HG03097 (cell line): ENCODE measurements around the gene SRGAP3.

ENCODE experiments used
- ATAC-seq: cut with Tn5 transposase; IDR thresholded peaks from one replicate; pipeline ENCODE4 v1.9.1; 2021; ENCODE audit not compliant: unreplicated experiment, low FRiP score

Gene SRGAP3

DNA sequence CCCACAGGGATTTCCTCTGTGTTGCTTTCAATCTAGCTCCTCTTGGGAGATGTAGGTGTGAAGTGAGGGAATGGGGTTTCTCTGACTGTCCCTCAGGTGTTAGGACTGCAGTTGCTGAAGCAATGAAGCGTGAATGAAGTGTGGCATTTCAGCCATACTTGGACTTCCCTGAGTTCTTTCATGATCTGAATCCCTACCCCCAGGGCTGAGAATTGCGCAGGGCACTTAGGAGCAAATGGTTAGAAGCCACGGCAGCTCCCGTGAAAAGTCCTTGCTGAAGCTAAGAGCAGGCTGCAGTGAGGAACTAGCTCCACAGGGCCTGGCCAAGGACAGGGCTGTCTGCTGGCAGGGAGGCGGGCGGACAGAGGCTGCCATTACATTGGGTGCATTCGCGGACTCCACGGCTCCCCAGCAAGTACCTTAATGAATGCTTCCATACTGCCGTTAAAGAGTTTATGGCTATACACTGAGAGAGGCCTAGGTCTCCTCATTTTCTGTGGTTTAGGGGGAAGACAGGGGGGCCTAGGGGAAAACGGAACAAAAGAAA is 217.1 kb downstream of the SRGAP3 start:
- ATAC-seq, result no peak

DNA sequence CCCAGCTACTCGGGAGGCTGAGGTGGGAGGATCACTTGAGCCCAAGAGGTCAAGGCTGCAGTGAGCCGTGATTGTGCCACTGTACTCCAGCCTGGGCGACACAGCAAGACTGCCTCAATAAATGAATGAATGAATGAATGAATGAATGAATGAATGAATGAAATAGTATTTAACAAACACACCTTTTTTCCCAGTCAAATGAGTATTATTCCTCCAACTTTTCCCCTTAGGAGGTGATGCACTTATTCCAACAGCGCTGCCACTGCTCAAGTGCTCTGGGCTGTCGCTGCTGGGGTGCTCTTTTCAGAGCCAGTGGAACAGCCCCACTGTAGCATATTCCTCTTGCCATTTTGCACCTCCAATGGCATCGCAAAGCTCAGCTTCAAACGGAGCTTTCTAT is 219.4 kb downstream of the SRGAP3 start:
- no peak for ATAC-seq

DNA sequence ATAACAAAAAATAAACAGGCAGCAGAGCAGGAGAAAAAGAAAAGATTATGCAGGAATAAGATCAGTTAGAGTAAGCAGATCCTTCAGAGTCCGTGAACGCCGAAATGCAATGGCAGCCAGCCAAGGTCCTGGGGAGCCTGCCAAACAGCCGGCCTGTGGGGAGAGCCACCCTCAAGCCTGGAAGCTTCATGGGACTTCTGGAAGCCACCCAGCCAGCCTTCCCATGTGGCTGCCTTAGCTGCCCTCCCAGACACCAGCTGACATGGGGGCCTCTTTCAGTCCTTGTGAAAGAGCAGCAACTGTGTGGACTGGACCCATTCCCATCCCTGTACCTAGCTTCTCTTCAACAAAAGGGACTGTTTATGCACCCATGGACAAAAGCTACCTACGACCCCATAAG is 221.3 kb downstream of the SRGAP3 start:
- no peak for ATAC-seq

DNA sequence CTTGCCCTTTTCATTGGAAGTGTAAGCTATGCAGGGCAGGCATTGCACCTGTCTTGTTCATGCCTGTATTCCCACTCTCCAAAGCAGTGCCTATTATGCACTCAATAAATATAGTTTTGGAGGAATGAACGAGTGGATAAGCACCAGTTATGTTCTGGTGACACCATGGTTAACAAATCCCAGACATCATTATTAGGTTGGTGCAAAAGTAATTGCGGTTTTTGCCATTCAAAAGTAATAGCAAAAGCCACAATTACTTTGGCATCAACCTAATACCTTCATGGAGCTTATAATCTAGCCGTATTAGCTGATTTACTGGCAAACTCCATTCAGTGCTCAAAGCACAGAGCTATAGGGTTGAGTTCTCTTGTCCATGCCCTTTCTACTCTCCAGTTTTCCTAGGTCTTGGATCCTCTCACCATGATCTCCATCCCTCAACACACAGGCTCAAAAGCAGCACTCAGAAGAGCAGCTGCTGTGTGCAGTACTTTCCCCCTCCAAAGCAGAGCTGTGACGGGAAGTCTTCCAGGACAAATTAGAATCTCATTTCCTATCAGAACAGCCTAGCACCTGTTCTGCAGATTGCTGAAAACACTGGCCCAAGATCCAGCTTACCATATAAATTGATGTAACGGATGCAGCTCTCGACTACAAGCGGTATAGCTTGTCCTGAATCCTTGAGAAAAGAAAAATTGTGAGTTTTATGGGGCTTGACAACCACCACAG is 223.0 kb downstream of the SRGAP3 start:
- no peak for ATAC-seq

DNA sequence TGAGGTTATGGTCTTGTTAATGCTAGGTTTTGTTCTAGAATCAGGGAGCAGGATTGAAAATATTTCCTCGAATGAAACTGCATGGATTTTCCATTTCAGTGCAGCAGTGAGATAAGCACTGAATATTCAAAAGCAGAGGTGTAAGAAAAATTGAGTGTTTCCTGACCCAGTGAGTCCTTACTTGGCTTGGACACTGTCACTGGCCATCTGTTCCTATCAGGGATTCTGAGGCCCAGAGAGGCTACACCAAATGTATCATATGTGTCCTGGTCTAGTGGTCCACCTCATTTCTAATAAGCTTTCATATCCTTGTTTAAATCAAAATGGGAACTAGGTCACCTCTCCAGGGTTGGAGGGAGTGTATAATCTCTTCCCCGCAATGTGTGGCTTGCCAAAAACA is 225.1 kb downstream of the SRGAP3 start:
- ATAC-seq, result no peak

DNA sequence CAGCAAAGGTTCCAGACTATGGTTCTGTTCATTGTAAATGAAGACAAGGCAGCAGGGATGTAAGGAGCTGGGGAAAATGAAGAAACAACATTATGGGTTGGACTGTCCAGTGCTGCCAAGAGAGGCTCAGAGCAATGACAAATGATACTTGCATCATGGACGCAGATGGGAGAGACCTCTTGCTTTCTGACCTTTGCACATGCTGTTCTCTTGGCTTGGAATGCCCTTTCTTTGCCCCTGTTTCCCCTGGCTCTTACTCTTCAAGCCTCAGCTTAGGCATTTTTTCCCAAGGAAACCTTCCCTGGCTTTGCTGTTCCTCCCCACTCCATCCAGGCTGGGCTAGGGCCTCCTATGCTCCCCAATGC is 226.2 kb downstream of the SRGAP3 start:
- no peak for ATAC-seq

DNA sequence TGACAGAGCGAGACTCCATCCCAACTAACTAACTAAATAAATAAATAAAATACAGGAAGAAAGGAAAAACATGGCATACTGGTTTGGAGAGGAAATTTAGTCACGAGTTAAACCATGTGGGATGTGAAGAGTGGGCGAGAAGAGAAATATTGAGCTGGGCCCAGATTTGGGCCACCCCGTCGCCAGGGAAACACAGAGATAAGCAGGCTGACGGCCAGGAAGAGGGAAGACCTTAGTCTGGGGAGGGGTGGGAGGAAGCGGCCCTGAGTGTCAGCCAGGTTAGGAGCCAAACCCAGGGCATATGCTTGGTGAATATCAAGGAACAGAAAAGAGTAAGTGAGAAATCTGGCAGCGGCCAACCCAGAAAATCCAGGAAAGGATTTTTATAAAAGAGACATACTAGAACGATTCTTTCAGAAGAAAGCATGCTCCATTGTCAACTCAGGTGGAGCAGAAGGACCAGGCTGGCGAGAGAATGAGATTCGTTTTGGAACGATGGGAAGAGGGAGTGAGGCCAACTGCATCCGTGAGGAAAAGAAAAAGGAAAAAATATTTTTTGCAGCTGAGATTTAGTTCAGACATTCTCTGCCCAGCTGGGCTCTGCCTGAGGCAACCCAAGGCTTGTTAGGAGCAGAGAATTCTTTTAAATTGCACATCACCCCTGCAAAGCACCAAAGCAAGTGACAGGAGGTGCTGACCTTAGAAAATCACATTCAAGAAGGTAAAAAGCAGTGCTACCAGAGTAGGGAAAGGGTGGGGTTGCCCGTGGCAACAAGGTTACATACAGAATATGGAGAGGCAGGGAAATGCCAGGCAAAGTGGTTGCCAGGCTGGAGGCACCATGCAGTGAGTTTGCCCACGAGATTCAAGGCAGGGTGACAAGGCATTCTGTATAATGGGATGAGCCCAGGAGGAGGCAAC is 226.9 kb downstream of the SRGAP3 start:
- ATAC-seq, result no peak

DNA sequence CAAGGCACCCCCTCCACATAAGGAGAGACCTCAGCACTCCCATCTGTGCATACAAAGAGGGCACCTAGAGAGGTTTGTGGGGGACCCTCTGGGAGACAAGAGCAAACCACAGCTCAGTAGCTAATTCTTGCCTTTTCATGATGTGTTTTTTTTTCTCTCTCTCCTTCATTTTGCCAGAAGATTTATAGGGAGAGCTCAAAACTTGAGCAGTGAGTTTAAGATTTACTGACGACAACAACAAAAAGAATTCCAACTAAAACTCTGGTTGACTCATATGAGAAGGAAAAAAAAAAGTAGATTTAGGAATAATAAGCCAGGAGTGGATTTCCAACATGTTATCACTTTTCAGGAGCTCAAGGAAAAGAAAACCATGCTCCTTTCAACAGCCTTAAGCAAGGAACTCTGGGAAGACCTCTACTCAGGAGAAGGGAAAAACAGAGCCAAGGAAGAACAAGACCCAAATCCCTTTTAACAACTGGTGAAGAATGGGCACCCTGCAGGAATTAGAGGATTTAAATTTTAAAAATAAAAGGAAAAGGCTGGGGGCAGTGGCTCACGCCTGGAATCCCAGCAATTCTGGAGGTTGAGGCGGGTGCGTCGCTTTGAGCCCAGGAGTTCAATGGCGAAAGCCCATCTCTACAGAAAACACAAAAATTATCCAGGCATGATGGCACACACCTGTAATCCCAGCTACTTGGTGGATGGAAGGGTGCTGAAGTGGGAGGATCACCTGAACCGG is 228.0 kb downstream of the SRGAP3 start:
- no peak for ATAC-seq

DNA sequence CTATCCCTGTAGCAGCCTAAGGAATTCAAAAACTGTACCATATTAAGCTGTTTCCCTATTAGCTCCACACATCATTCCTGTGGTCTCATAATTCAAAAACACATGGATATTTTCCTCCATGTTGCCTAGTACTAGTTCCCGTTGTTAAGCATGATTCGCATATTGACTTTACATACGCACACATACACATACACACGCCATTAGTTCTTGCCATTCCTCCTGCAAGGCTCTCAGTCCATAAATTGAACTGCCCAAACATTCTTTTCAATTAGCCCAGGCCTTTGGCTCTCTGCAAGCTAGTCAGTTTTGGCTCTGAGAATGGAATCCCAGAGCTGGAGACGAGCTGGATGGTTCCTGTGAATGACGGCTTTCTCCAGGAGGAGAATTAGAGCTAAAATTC is 229.0 kb downstream of the SRGAP3 start:
- ATAC-seq, result no peak

DNA sequence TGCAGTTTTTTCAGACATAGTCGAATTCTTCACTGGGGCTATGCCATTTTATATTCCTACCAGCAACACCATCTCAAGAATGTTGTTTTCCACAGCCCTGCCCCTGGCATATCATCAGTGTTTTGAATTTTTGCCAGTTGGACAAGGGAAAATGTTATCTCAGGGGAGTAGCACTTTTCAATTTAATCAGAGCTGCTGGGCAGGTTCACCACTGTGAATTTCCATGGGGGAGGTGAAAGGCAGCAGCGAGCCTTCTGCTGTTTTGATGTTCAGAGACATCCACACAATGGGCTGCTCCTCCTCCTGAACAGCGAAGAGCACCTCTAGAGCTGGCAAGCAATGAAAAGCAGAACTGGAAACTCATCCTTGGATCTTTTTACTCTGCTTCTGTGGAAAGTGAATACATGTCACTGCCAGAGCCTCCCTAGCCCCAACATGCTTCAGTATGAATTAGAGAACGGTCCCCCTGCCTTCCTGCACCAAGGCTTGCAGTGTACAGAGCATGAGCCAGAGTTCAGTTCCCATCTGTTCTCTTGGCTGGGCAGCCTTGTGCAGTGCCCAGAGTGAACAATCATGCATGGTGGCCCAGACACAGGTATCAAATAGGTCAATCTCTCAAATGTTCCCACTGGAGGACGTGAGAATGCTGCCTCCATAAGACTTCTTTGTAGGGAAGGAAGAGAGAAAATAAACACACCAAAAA is 230.0 kb downstream of the SRGAP3 start:
- no peak for ATAC-seq

DNA sequence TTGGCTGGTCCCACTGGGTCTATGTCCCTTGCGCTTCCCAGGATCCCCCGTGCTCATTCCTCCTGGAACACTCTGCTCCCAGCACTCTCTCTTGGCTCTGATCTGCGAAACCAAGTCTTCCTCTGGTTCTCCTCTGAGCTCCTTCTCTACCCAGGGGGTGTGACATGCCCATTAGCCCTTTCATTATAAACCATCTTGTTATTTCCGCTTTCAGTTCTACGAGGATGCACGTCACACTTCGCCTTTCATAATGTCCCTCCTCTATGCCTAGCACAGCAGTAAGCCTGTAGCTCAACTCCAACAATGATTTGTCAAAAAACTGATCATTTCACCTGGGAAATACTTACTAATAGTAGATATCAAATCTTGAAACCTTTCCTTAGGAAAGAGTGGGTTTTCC is 234.2 kb downstream of the SRGAP3 start:
- no peak for ATAC-seq

DNA sequence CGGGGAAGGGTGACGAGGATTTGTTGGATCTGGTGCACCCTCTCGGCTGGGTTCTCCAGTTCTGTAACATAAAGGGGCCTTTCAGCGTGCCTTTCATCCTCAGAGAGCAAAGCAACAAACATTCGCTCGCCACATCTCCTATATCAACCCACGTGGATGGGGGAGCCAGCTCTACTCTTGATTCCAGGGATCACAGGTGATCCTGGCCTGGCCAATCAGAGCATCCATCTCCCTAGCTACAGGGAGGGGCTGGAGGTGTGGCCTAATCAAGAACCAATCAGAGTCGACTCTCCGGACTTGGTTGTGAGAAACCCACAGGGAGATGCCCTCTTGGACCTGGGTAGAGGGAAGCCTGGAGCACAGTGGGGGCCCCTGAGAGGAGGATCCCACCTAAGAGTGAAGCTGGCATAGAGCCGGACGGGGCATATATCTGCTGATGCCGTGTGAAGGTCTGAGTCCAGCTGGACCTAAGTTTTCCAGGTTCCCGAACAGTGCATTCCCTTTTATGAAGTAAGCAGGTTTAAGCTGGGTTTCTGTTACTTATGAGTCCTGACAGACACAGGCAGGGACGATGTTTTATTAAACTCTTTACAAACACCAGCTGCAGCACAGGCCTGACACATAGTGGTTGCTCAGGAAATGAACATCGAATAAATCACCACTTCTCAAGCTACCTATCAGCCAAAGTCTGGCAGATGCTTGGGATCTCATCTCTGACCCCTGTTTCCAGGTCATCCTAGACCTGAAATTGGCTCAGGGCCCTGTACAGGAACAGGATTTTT is 235.5 kb downstream of the SRGAP3 start:
- ATAC-seq, result no peak

DNA sequence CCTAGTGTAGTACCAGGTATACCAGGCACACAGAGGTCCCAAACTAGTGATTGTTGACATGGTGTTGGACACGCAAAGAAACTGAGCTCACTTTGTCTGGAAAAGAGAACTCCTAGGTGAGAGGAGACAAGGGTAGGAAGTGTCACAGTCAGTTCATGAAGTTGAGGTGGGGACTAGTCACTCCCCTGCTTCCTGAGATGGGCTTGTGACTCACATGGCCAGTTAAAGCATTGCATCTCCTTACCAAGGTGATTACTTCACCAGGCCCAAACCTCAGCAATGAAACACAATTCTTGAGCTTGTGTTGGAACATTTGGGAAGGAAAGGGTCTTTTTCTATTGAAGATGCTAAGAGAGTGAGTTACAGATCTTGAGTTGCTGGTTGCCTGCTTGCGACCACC is 236.9 kb downstream of the SRGAP3 start:
- ATAC-seq, result no peak

DNA sequence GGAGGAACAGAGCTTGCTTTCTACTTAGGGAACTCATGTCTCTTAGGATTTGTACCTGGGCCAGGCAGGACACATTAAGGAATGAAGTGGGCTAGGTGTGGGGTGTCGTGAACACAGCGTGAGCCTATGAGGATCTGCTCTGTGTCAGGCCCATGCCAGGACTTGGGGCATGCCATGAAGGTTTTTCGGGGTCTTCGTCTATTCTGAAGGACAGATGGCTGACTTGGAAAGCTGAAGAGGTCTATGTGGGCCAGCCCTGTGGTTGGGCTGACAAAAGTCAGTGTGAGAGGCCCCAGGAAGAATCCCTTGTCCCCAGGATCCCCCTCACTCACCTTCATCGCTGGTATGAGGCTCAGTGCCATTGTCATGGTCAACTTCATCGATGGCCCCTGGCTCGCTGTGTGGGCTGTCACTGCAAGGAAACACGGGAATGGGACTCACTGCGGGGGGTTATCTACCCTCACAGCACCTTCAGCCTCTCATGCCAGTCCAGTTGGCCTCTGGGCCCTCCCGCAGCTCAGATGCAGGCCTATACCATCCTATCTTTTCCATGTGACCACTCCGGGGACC is 239.4 kb downstream of the SRGAP3 start:
- no peak for ATAC-seq

DNA sequence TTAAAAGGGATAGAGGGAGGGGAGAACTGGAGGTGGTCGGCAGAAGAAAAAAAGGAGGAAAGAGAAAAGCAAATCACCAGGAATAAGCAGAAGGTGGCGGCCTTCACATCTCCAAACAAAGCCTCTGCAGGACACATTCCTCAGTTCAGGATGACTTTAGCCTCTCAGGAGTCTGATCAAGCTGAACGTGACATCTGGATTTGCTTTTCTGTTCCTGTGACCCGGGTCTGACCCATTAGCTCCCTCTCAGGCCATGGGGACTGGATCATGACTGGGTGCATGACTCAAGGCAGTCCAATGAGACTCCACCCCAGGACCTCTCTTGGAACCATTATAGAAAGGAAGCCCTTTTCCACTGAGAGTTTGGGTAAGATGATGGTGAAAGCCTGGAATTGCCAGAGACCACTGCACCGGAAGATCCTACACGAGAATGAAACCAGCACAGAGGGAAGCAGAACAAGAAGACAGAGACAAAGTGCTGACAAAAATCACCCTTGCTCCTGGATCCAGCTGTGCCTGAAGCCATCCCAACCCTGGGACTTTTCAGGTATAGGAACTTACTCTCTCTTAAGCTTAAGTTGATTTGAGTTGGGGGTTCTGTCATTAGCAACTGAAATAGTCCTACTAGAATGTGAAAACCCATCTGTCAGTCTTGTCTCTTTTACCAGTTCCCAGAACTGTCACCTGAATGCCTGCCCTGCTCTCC is 240.7 kb downstream of the SRGAP3 start:
- no peak for ATAC-seq

DNA sequence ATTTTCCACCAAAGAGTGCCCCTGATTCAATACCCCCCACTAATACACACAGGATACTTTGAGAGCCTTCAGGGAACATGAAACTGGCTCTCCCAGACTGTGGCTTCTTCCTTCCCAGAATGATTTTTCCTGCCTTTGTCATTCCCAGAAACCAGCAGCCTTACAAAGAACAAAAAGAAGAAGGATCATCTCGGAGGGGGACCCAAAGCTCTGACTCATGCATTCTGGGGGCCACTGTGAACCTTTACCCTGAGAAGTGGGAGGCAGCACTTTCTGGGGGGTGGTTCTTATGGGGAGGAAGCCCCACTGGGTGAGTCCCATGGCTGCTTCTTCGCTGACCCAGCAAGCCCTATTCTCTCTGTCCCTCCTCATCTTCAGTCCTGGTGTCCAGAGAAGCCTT is 241.5 kb downstream of the SRGAP3 start:
- no peak for ATAC-seq

DNA sequence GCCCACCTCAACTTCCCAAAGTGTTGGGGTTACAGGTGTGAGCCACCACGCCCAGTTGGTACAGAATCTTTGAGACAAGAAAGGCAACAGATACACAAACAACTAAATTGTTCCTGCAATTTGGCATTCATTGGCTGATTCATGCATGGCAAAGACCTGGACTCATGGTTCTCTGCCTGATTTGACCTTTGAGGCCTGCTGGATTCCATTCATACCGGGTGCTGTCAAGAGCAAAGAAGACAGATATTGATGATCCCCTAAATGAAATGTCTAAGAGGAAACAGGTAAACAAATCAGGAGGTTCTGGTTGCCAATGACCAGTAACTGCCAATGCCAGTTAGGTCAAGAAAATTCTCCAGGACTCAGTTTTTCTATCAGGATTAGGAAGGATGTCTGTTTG is 242.2 kb downstream of the SRGAP3 start:
- no peak for ATAC-seq

DNA sequence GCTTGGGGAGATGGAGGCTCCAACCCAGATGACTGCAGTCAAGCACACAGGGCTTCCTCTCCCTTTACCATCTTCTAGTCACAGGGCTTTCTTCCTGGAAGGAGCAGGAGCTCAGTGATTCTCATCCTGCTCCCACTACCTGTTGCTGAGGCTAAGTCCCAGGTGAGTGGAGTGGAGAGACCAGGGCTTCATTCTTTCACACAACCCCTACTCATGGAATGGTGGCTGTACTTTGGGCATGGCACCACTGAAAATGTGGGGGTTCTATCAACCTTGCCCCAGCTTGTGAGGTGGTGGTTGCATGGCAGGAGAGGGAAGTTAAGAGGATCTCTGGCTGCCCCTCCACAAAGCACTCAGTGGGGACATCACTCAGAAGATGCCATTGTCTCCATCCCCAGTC is 249.4 kb downstream of the SRGAP3 start:
- no peak for ATAC-seq

DNA sequence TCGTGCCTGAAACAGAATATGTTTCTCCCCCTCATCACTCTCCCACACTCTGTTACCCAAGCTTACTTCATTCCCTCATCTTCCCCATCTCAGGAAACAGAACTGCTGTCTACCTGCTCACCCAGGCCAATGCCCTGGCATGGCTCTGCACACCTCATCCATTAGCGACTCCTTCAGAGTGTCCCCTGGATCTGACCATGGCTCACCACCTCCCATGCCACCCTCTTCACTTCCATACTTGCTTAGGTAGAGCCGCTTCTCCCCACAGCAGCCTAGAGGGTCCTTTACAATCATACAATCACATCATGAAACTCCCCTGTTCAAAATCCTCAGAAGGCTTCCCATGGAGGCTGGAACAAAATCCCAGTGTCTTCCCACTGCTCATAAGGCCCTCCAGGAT is 252.3 kb downstream of the SRGAP3 start:
- ATAC-seq, result no peak
